ENCODE data around the gene TEAD3. TPM values are rescaled to one million over a fixed set of nuclear protein-coding genes. Genes with fewer than 3 reads are reported as not detected.

TEAD3 gene
- total RNA-seq, 1 donor = 11.2 TPM

GRCh38 chr6:35512006-35512405 lies 15.1 kb upstream of the TEAD3 start:
- Histone ChIP-seq H3K4me1 (ENCODE audit: insufficient read depth, low read length) (peaks cover 4% of the 10 kb centered on the region), H2AFZ (ENCODE audit: low read length) (no peak overlapping the region), H4K20me1 (ENCODE audit: insufficient read depth, low read length) (no peaks in the 10 kb centered on the region), H3K27ac (ENCODE audit: low read depth, low read length) (no peak overlapping the region), H3K27me3 (ENCODE audit: insufficient read depth, low read length) (peaks cover 34% of the 10 kb centered on the region), H3K9me3 (ENCODE audit: low read depth, low read length) (no peaks in the 10 kb centered on the region), H3K4me3 (ENCODE audit: insufficient read depth, low read length) (no peak overlapping the region), H3K79me2 (ENCODE audit: insufficient read depth, low read length) (no peaks in the 10 kb centered on the region), H3K36me3 (ENCODE audit: insufficient read depth, low read length) (no peaks in the 10 kb centered on the region), H3K4me2 (ENCODE audit: insufficient read depth, low read length) (no peak overlapping the region)
- no peak for TF ChIP-seq CTCF (IDR thresholded peaks at IDR 0.05; ENCODE audit: extremely low read depth, low read depth, low read length)
- DNase-seq (ENCODE audit: insufficient read length, low spot score, missing footprints) = no peak

GRCh38 chr6:35511562-35511941 lies 14.7 kb upstream of the TEAD3 start:
- peaks cover 36% of the 10 kb centered on the region for H3K27me3 ChIP-seq (ENCODE audit: insufficient read depth, low read length)
- no peaks in the 10 kb centered on the region for H3K9me3 ChIP-seq (ENCODE audit: low read depth, low read length)
- no peak overlapping the region for H3K4me3 ChIP-seq (ENCODE audit: insufficient read depth, low read length)

GRCh38 chr6:35510916-35511561 lies 14.2 kb upstream of the TEAD3 start:
- Histone ChIP-seq H3K4me2 (ENCODE audit: insufficient read depth, low read length) (no peak overlapping the region), H3K36me3 (ENCODE audit: insufficient read depth, low read length) (no peaks in the 10 kb centered on the region), H3K27ac (ENCODE audit: low read depth, low read length) (no peak overlapping the region), H2AFZ (ENCODE audit: low read length) (no peak overlapping the region), H3K27me3 (ENCODE audit: insufficient read depth, low read length) (peaks cover 41% of the 10 kb centered on the region), H3K4me1 (ENCODE audit: insufficient read depth, low read length) (peaks cover 4% of the 10 kb centered on the region), H3K4me3 (ENCODE audit: insufficient read depth, low read length) (no peak overlapping the region), H3K79me2 (ENCODE audit: insufficient read depth, low read length) (no peaks in the 10 kb centered on the region), H4K20me1 (ENCODE audit: insufficient read depth, low read length) (no peaks in the 10 kb centered on the region), H3K9me3 (ENCODE audit: low read depth, low read length) (no peaks in the 10 kb centered on the region)
- DNase-seq (ENCODE audit: insufficient read length, low spot score, missing footprints) = peak; percentile 48
- TF ChIP-seq CTCF (IDR thresholded peaks at IDR 0.05; ENCODE audit: extremely low read depth, low read depth, low read length) = no peak

More at GRCh38 chr6:35511562-35511941, 14.7 kb upstream of the TEAD3 start:
- Histone ChIP-seq H3K36me3 (ENCODE audit: insufficient read depth, low read length) (no peaks in the 10 kb centered on the region), H3K27ac (ENCODE audit: low read depth, low read length) (no peak overlapping the region), H3K79me2 (ENCODE audit: insufficient read depth, low read length) (no peaks in the 10 kb centered on the region), H3K4me2 (ENCODE audit: insufficient read depth, low read length) (no peak overlapping the region), H4K20me1 (ENCODE audit: insufficient read depth, low read length) (no peaks in the 10 kb centered on the region), H2AFZ (ENCODE audit: low read length) (no peak overlapping the region), H3K4me1 (ENCODE audit: insufficient read depth, low read length) (peaks cover 4% of the 10 kb centered on the region)
- TF ChIP-seq CTCF (IDR thresholded peaks at IDR 0.05; ENCODE audit: extremely low read depth, low read depth, low read length) = no peak
- DNase-seq (ENCODE audit: insufficient read length, low spot score, missing footprints) = peak; percentile 39

GRCh38 chr6:35508542-35508941 lies 11.7 kb upstream of the TEAD3 start:
- H3K27ac ChIP-seq (ENCODE audit: low read depth, low read length) = no peak overlapping the region
- TF ChIP-seq CTCF (IDR thresholded peaks at IDR 0.05; ENCODE audit: extremely low read depth, low read depth, low read length) = no peak
- H3K27me3 ChIP-seq (ENCODE audit: insufficient read depth, low read length) = peaks cover 50% of the 10 kb centered on the region
- H3K79me2 ChIP-seq (ENCODE audit: insufficient read depth, low read length) = no peaks in the 10 kb centered on the region
- no peak overlapping the region for H2AFZ ChIP-seq (ENCODE audit: low read length)
- peaks cover 3% of the 10 kb centered on the region for H4K20me1 ChIP-seq (ENCODE audit: insufficient read depth, low read length)
- no peak overlapping the region for H3K4me2 ChIP-seq (ENCODE audit: insufficient read depth, low read length)
- no peak overlapping the region for H3K4me3 ChIP-seq (ENCODE audit: insufficient read depth, low read length)
- no peaks in the 10 kb centered on the region for H3K36me3 ChIP-seq (ENCODE audit: insufficient read depth, low read length)
- peak; percentile 27 for DNase-seq (ENCODE audit: insufficient read length, low spot score, missing footprints)
- H3K4me1 ChIP-seq (ENCODE audit: insufficient read depth, low read length) = peaks cover 4% of the 10 kb centered on the region
- no peaks in the 10 kb centered on the region for H3K9me3 ChIP-seq (ENCODE audit: low read depth, low read length)

All from osteoblast (primary cell).